Neural cell (in vitro differentiated cells): ENCODE measurements around the gene PTDSS2. TPM values are rescaled to one million over a fixed set of nuclear protein-coding genes. Genes with fewer than 3 reads are reported as not detected.
A peak's percentile ranks its signal among the peaks of the same experiment; 100 is the strongest.

Experiments used
- H2AFZ ChIP-seq: fragments of 200-600, 300-800 bp; sonication (generic), shearing (Covaris generic); 2 replicates; pipeline ENCODE4 v1.6.0; 2014; ENCODE audit warnings: low read depth, mild to moderate bottlenecking, antibody characterized with exemption, low read length, moderate library complexity
- H3F3A ChIP-seq: fragments of 200-600 bp; shearing (Covaris generic); 2 replicates; pipeline ENCODE4 v1.6.1; 2016; ENCODE audit warnings: mild to moderate bottlenecking, moderate library complexity, mixed read lengths, antibody characterized with exemption, low read length; ENCODE audit not compliant: insufficient read depth, poor library complexity, severe bottlenecking
- H3K27ac ChIP-seq: fragments of 200-600, 300-800 bp; sonication (generic), shearing (Covaris generic); 2 replicates; pipeline ENCODE4 v1.5.1; 2014; ENCODE audit warnings: mild to moderate bottlenecking, low read length, moderate library complexity
- H3K27me3 ChIP-seq: fragments of 300-800, 200-600 bp; sonication (generic), shearing (Covaris generic); 2 replicates; pipeline ENCODE4 v1.6.0; 2014; ENCODE audit warnings: mild to moderate bottlenecking, low read depth, low read length, moderate library complexity; ENCODE audit not compliant: insufficient read depth
- H3K36me3 ChIP-seq: fragments of 300-800, 200-600 bp; sonication (generic), shearing (Covaris generic); 2 replicates; pipeline ENCODE4 v1.5.1; 2014; ENCODE audit warnings: mild to moderate bottlenecking, antibody characterized with exemption, low read length, moderate library complexity; ENCODE audit not compliant: insufficient read depth
- H3K4me2 ChIP-seq: fragments of 300-800, 200-600 bp; sonication (generic), shearing (Covaris generic); 2 replicates; pipeline ENCODE4 v1.6.0; 2014; ENCODE audit warnings: mild to moderate bottlenecking, low read length
- H3K4me3 ChIP-seq: fragments of 300-800, 200-600 bp; sonication (generic), shearing (Covaris generic); 2 replicates; pipeline ENCODE4 v1.5.1; 2014; ENCODE audit warnings: mild to moderate bottlenecking, low read length, moderate library complexity
- H3K79me2 ChIP-seq: fragments of 200-600 bp; shearing (Covaris generic); replicated peaks from 2 replicates; pipeline ENCODE4 v1.6.0; 2014; ENCODE audit warnings: mild to moderate bottlenecking, low read length, moderate library complexity; ENCODE audit not compliant: insufficient read depth
- H3K9ac ChIP-seq: fragments of 300-800, 200-600 bp; sonication (generic), shearing (Covaris generic); 2 replicates; pipeline ENCODE4 v1.6.1; 2016; ENCODE audit warnings: mild to moderate bottlenecking, low read length, mixed read lengths
- H3K9me2 ChIP-seq: fragments of 200-600 bp; shearing (Covaris generic); 2 replicates; pipeline ENCODE4 v1.6.1; 2016; ENCODE audit warnings: mild to moderate bottlenecking, low read length, mixed read lengths; ENCODE audit not compliant: insufficient read depth
- H3K9me3 ChIP-seq: fragments of 200-600, 300-800 bp; sonication (generic), shearing (Covaris generic); 2 replicates; pipeline ENCODE4 v1.6.1; 2016; ENCODE audit warnings: mild to moderate bottlenecking, mixed run types, low read length, moderate library complexity, mixed read lengths
- H4K20me1 ChIP-seq: fragments of 200-600 bp; shearing (Covaris generic); 2 replicates; pipeline ENCODE4 v1.6.1; 2016; ENCODE audit warnings: mild to moderate bottlenecking, mixed run types; ENCODE audit not compliant: insufficient read depth
- EP300 ChIP-seq: fragments of 450-650 bp; conservative IDR thresholded peaks from 2 replicates; pipeline ENCODE4 v1.6.1; 2014; ENCODE audit warnings: antibody characterized with exemption, mild to moderate bottlenecking, moderate library complexity; ENCODE audit not compliant: poor library complexity, severe bottlenecking
- EZH2 ChIP-seq: fragments of 200-600, 300-800 bp; shearing (Covaris generic), sonication (generic); IDR thresholded peaks from 2 replicates; pipeline ENCODE4 v1.6.1; 2014; ENCODE audit warnings: antibody characterized with exemption, low read length, borderline replicate concordance, mild to moderate bottlenecking; ENCODE audit not compliant: insufficient read depth, poor library complexity, severe bottlenecking
- MXI1 ChIP-seq: fragments of 450-650 bp; conservative IDR thresholded peaks from 2 replicates; pipeline ENCODE4 v1.6.1; 2014; ENCODE audit warnings: antibody characterized with exemption, mild to moderate bottlenecking; ENCODE audit not compliant: poor library complexity, severe bottlenecking
- POLR2AphosphoS5 ChIP-seq: IDR thresholded peaks from 2 replicates; pipeline ENCODE4 v1.6.1; 2012
- RAD21 ChIP-seq: fragments of 450-650 bp; conservative IDR thresholded peaks from 2 replicates; pipeline ENCODE4 v1.6.1; 2014; ENCODE audit warnings: antibody characterized with exemption, mild to moderate bottlenecking, moderate library complexity
- SMC3 ChIP-seq: fragments of 450-650 bp; conservative IDR thresholded peaks from 2 replicates; pipeline ENCODE4 v1.6.1; 2014; ENCODE audit warnings: antibody characterized with exemption, mild to moderate bottlenecking, moderate library complexity; ENCODE audit not compliant: poor library complexity
- TAF1 ChIP-seq: IDR thresholded peaks from 2 replicates; pipeline ENCODE4 v1.6.1; 2012; ENCODE audit warnings: low read depth
- polyA plus RNA-seq: library from polyadenylated mRNA; depleted of rRNA; stranded (reverse); fragments of >200 nt; gene quantifications from 2 replicates; pipeline ENCODE4 v1.2.3, GENCODE V29; 2014
- TF ChIP-seq, protein P1 (sequence below): IDR thresholded peaks from 2 replicates; pipeline ENCODE4 v1.6.1; 2012; ENCODE audit warnings: borderline replicate concordance
- TF ChIP-seq, protein P2 (sequence below): fragments of 450-650 bp; IDR thresholded peaks from 2 replicates; pipeline ENCODE4 v1.5.1; 2014; ENCODE audit warnings: antibody characterized with exemption, mild to moderate bottlenecking, moderate library complexity; ENCODE audit not compliant: poor library complexity, severe bottlenecking

The PTDSS2 gene
- polyA plus RNA-seq, 1 donor from 2014 or later, result 54.3 TPM

GRCh38 chr11:469684-470560 is 19.8 kb downstream of the PTDSS2 start:
- Histone ChIP-seq H3K4me3 (no peak overlapping the region), H2AFZ (no peak overlapping the region), H4K20me1 (no peaks in the 10 kb centered on the region)

DNA sequence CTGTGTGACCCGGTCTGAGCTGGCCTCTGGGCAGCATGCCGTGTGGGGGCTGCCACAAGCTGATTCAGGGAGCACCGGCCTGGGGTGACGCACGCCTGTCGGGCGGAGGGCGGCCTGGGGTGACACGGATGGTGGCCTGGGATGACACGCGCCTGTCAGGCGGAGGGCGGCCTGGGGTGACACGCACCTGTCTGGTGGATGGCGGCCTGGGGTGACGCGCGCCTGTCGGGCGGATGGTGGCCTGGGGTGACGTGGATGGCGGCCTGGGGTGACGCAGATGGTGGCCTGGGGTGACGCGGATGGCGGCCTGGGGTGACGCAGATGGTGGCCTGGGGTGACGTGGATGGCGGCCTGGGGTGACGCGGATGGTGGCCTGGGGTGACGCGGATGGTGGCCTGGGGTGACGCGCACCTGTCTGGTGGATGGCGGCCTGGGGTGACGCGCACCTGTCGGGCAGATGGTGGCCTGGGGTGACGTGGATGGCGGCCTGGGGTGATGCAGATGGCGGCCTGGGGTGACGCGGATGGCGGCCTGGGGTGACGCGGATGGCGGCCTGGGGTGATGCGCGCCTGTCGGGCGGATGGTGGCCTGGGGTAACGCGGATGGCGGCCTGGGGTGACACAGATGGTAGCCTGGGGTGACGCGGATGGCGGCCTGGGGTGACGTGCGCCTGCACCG is 21.5 kb downstream of the PTDSS2 start:
- H3K36me3 ChIP-seq, result peaks cover 6% of the 10 kb centered on the region
- no peaks in the 10 kb centered on the region for H3K79me2 ChIP-seq
- TF ChIP-seq, protein P1, sequence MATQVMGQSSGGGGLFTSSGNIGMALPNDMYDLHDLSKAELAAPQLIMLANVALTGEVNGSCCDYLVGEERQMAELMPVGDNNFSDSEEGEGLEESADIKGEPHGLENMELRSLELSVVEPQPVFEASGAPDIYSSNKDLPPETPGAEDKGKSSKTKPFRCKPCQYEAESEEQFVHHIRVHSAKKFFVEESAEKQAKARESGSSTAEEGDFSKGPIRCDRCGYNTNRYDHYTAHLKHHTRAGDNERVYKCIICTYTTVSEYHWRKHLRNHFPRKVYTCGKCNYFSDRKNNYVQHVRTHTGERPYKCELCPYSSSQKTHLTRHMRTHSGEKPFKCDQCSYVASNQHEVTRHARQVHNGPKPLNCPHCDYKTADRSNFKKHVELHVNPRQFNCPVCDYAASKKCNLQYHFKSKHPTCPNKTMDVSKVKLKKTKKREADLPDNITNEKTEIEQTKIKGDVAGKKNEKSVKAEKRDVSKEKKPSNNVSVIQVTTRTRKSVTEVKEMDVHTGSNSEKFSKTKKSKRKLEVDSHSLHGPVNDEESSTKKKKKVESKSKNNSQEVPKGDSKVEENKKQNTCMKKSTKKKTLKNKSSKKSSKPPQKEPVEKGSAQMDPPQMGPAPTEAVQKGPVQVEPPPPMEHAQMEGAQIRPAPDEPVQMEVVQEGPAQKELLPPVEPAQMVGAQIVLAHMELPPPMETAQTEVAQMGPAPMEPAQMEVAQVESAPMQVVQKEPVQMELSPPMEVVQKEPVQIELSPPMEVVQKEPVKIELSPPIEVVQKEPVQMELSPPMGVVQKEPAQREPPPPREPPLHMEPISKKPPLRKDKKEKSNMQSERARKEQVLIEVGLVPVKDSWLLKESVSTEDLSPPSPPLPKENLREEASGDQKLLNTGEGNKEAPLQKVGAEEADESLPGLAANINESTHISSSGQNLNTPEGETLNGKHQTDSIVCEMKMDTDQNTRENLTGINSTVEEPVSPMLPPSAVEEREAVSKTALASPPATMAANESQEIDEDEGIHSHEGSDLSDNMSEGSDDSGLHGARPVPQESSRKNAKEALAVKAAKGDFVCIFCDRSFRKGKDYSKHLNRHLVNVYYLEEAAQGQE, result no peak
- TF ChIP-seq TAF1, result no peak
- TF ChIP-seq, protein P2, sequence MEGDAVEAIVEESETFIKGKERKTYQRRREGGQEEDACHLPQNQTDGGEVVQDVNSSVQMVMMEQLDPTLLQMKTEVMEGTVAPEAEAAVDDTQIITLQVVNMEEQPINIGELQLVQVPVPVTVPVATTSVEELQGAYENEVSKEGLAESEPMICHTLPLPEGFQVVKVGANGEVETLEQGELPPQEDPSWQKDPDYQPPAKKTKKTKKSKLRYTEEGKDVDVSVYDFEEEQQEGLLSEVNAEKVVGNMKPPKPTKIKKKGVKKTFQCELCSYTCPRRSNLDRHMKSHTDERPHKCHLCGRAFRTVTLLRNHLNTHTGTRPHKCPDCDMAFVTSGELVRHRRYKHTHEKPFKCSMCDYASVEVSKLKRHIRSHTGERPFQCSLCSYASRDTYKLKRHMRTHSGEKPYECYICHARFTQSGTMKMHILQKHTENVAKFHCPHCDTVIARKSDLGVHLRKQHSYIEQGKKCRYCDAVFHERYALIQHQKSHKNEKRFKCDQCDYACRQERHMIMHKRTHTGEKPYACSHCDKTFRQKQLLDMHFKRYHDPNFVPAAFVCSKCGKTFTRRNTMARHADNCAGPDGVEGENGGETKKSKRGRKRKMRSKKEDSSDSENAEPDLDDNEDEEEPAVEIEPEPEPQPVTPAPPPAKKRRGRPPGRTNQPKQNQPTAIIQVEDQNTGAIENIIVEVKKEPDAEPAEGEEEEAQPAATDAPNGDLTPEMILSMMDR, result no peak
- no peak for TF ChIP-seq RAD21
- no peak for TF ChIP-seq POLR2AphosphoS5
- no peak for TF ChIP-seq EZH2
- no peak for TF ChIP-seq MXI1
- TF ChIP-seq SMC3, result no peak
- no peak for TF ChIP-seq EP300
- H3K4me3 ChIP-seq, result no peak overlapping the region
- no peak overlapping the region for H3K4me2 ChIP-seq
- no peak overlapping the region for H3K9ac ChIP-seq
- H2AFZ ChIP-seq, result no peak overlapping the region
- no peaks in the 10 kb centered on the region for H4K20me1 ChIP-seq
- no peaks in the 10 kb centered on the region for H3F3A ChIP-seq
- H3K27ac ChIP-seq, result no peak overlapping the region
- H3K27me3 ChIP-seq, result no peaks in the 10 kb centered on the region
- H3K9me3 ChIP-seq, result no peaks in the 10 kb centered on the region
- no peaks in the 10 kb centered on the region for H3K9me2 ChIP-seq

More at GRCh38 chr11:469684-470560, 19.8 kb downstream of the PTDSS2 start:
- no peaks in the 10 kb centered on the region for H3F3A ChIP-seq
- peak overlapping the region; percentile 38 for H3K9ac ChIP-seq
- no peaks in the 10 kb centered on the region for H3K9me3 ChIP-seq
- TF ChIP-seq SMC3, result no peak
- TF ChIP-seq TAF1, result no peak
- no peak for TF ChIP-seq EP300
- TF ChIP-seq, protein P2, result no peak
- H3K36me3 ChIP-seq, result peaks cover 3% of the 10 kb centered on the region
- H3K27ac ChIP-seq, result peak overlapping the region; percentile 54
- H3K9me2 ChIP-seq, result no peaks in the 10 kb centered on the region
- H3K27me3 ChIP-seq, result no peaks in the 10 kb centered on the region
- no peak overlapping the region for H3K4me2 ChIP-seq
- no peaks in the 10 kb centered on the region for H3K79me2 ChIP-seq
